Smooth muscle cell (in vitro differentiated cells): ENCODE data around the gene GATB. TPM values are rescaled to one million over a fixed set of nuclear protein-coding genes. Genes with fewer than 3 reads are reported as not detected.

ENCODE experiments used
- DNase-seq: peaks from one replicate; lab custom pipeline; 2025; ENCODE audit not compliant: unreplicated experiment; lab: John Stamatoyannopoulos, UW
- H2AFZ ChIP-seq: fragments of 200-600 bp; sonication (generic); 2 replicates; pipeline ENCODE4 v1.6.0; 2016; ENCODE audit warnings: antibody characterized with exemption, low read depth, mild to moderate bottlenecking
- H3F3A ChIP-seq: fragments of 200-600 bp; sonication (generic); 2 replicates; pipeline ENCODE4 v1.6.0; 2017; ENCODE audit warnings: antibody characterized with exemption, low read depth
- H3K27ac ChIP-seq: fragments of 200-600 bp; sonication (generic); 2 replicates; pipeline ENCODE4 v1.5.1; 2016; ENCODE audit warnings: low read depth, mild to moderate bottlenecking
- H3K27me3 ChIP-seq: fragments of 200-600 bp; sonication (generic); 2 replicates; pipeline ENCODE4 v1.6.1; 2016; ENCODE audit warnings: low read depth, mild to moderate bottlenecking
- H3K36me3 ChIP-seq: fragments of 200-600 bp; sonication (generic); 2 replicates; pipeline ENCODE4 v1.5.1; 2016; ENCODE audit warnings: low read depth
- H3K4me1 ChIP-seq: fragments of 200-600 bp; sonication (generic); 2 replicates; pipeline ENCODE4 v1.5.1; 2016; ENCODE audit warnings: low read depth
- H3K4me2 ChIP-seq: fragments of 200-600 bp; sonication (generic); 2 replicates; pipeline ENCODE4 v1.6.0; 2016; ENCODE audit warnings: mild to moderate bottlenecking
- H3K4me3 ChIP-seq: fragments of 200-600 bp; sonication (generic); 2 replicates; pipeline ENCODE4 v1.5.1; 2016; ENCODE audit warnings: mild to moderate bottlenecking
- H3K79me2 ChIP-seq: fragments of 200-600 bp; sonication (generic); 2 replicates; pipeline ENCODE4 v1.6.0; 2016; ENCODE audit warnings: low read depth, mild to moderate bottlenecking
- H3K9ac ChIP-seq: fragments of 200-600 bp; sonication (generic); 2 replicates; pipeline ENCODE4 v1.6.0; 2016; ENCODE audit warnings: low read depth
- H3K9me3 ChIP-seq: fragments of 200-600 bp; sonication (generic); replicated peaks from 2 replicates; pipeline ENCODE4 v1.5.1; 2016; ENCODE audit warnings: low read depth
- H4K20me1 ChIP-seq: fragments of 200-600 bp; sonication (generic); 2 replicates; pipeline ENCODE4 v1.6.0; 2016; ENCODE audit warnings: low read depth
- CTCF ChIP-seq: fragments of 200-600 bp; sonication (generic); IDR thresholded peaks from 2 replicates; pipeline ENCODE4 v1.5.1; 2017; ENCODE audit warnings: borderline replicate concordance, mild to moderate bottlenecking, antibody characterized with exemption; ENCODE audit not compliant: insufficient read depth, poor library complexity, severe bottlenecking
- WGBS: methylation state at CpG from one replicate; pipeline ENCODE4 v1.1.7; 2016; ENCODE audit warnings: low lambda C conversion rate; 5-methylcytosine and 5-hydroxymethylcytosine counted together
- polyA plus RNA-seq: library from polyadenylated mRNA; unstranded; fragments of >200 nt; fragmentation: Nextera tagmentation; extraction: Ambion mirVana; gene quantifications from 2 replicates; pipeline ENCODE4 v1.2.1, GENCODE V29; 2016
- total RNA-seq: library from RNA; depleted of rRNA; stranded (reverse); fragments of >200 nt; gene quantifications from 2 replicates; pipeline ENCODE4 v1.2.3, GENCODE V29; 2014

The GATB gene
- total and polyA plus RNA-seq, 2 experiments from 2014 or later: 15.7 to 17.6 TPM

GRCh38 chr4:151782296-151782695, 21.5 kb upstream of the GATB start:
- H3K9ac ChIP-seq: no peak overlapping the region
- DNase-seq: no peak
- H3K4me3 ChIP-seq: no peak overlapping the region
- no peaks in the 10 kb centered on the region for H3K9me3 ChIP-seq
- no peak for TF ChIP-seq CTCF
- H3K27ac ChIP-seq: no peak overlapping the region
- H3F3A ChIP-seq: no peaks in the 10 kb centered on the region
- no peaks in the 10 kb centered on the region for H3K36me3 ChIP-seq
- H3K79me2 ChIP-seq: no peaks in the 10 kb centered on the region
- 86% methylated on average over 1 of the region's 1 CpG for WGBS
- no peak overlapping the region for H3K4me2 ChIP-seq
- H4K20me1 ChIP-seq: no peaks in the 10 kb centered on the region
- peaks cover 6% of the 10 kb centered on the region for H3K4me1 ChIP-seq
- no peaks in the 10 kb centered on the region for H3K27me3 ChIP-seq
- no peak overlapping the region for H2AFZ ChIP-seq

GRCh38 chr4:151781026-151781425, 20.2 kb upstream of the GATB start:
- DNase-seq: no peak
- H3K36me3 ChIP-seq: no peaks in the 10 kb centered on the region
- peaks cover 6% of the 10 kb centered on the region for H3K4me1 ChIP-seq
- no peaks in the 10 kb centered on the region for H3K9me3 ChIP-seq
- H3K4me3 ChIP-seq: no peak overlapping the region
- H3F3A ChIP-seq: no peaks in the 10 kb centered on the region
- H3K4me2 ChIP-seq: no peak overlapping the region
- no peak overlapping the region for H2AFZ ChIP-seq
- WGBS: 87% methylated on average over 5 of the region's 5 CpGs
- no peaks in the 10 kb centered on the region for H4K20me1 ChIP-seq
- H3K27ac ChIP-seq: no peak overlapping the region
- no peak for TF ChIP-seq CTCF
- H3K27me3 ChIP-seq: no peaks in the 10 kb centered on the region
- no peaks in the 10 kb centered on the region for H3K79me2 ChIP-seq
- H3K9ac ChIP-seq: no peak overlapping the region

- Histone ChIP-seq H3F3A (no peaks in the 10 kb centered on the region), H2AFZ (no peak overlapping the region), H3K4me1 (no peaks in the 10 kb centered on the region), H3K27me3 (no peaks in the 10 kb centered on the region), H3K36me3 (peaks cover 2% of the 10 kb centered on the region), H3K79me2 (no peaks in the 10 kb centered on the region), H3K4me2 (no peak overlapping the region), H3K27ac (no peak overlapping the region), H3K4me3 (no peak overlapping the region), H3K9ac (no peak overlapping the region), H3K9me3 (no peaks in the 10 kb centered on the region), H4K20me1 (no peaks in the 10 kb centered on the region)
- no peak for DNase-seq
- WGBS: 86% methylated on average over 1 of the region's 1 CpG
- TF ChIP-seq CTCF: no peak
Measured at GRCh38 chr4:151777471-151777870, 16.7 kb upstream of the GATB start.

GRCh38 chr4:151774324-151774723, 13.5 kb upstream of the GATB start:
- H3F3A ChIP-seq: no peaks in the 10 kb centered on the region
- H3K27me3 ChIP-seq: no peaks in the 10 kb centered on the region
- no peaks in the 10 kb centered on the region for H4K20me1 ChIP-seq
- H3K4me1 ChIP-seq: no peaks in the 10 kb centered on the region
- H3K9me3 ChIP-seq: no peaks in the 10 kb centered on the region
- H3K36me3 ChIP-seq: peaks cover 2% of the 10 kb centered on the region
- H3K79me2 ChIP-seq: no peaks in the 10 kb centered on the region
- H3K9ac ChIP-seq: no peak overlapping the region
- no peak for TF ChIP-seq CTCF
- H3K4me2 ChIP-seq: no peak overlapping the region
- DNase-seq: no peak
- H3K27ac ChIP-seq: no peak overlapping the region
- H3K4me3 ChIP-seq: no peak overlapping the region
- H2AFZ ChIP-seq: no peak overlapping the region
